ENCODE data around the gene RGS10. TPM values are rescaled to one million over a fixed set of nuclear protein-coding genes. Genes with fewer than 3 reads are reported as not detected.

Gene RGS10
- total RNA-seq, 2 donors from 2014 or later, result 4.3 to 7.5 TPM

DNA sequence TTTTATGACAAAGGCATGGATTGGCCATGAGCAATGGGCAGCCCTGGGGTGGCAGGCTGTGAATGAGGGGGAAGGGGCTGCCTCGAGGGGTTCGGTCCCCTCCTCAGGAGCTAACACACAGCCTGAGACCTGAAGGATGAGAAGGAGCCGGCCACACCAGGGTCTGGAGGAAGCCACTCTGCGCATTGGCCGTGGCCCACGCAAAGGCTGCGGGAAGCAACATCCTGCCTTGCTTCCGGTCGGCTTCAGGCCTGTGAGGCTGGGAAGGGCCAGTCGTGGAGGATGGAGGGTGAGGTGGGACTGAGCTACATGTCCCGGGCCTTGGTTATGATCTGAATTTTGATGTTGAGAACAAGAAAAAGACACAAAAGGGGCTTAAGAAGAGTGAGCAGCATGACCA, 49.4 kb downstream of the RGS10 start:
- Histone ChIP-seq H3K9me3 (ENCODE audit: control insufficient read depth, low read length) (no peaks in the 10 kb centered on the region), H3K36me3 (ENCODE audit: control insufficient read depth, insufficient read depth, low read length) (no peaks in the 10 kb centered on the region), H3K4me3 (ENCODE audit: low read length) (no peak overlapping the region), H3K4me1 (ENCODE audit: control insufficient read depth, insufficient read depth, low read length) (no peaks in the 10 kb centered on the region), H3K27me3 (ENCODE audit: control insufficient read depth, insufficient read depth, low read length, poor library complexity, severe bottlenecking) (no peaks in the 10 kb centered on the region), H3K27ac (ENCODE audit: low read depth, low read length) (no peak overlapping the region), H3K9ac (ENCODE audit: extremely low read depth, low read length, poor library complexity, severe bottlenecking) (no peak overlapping the region)
- TF ChIP-seq, protein P1, sequence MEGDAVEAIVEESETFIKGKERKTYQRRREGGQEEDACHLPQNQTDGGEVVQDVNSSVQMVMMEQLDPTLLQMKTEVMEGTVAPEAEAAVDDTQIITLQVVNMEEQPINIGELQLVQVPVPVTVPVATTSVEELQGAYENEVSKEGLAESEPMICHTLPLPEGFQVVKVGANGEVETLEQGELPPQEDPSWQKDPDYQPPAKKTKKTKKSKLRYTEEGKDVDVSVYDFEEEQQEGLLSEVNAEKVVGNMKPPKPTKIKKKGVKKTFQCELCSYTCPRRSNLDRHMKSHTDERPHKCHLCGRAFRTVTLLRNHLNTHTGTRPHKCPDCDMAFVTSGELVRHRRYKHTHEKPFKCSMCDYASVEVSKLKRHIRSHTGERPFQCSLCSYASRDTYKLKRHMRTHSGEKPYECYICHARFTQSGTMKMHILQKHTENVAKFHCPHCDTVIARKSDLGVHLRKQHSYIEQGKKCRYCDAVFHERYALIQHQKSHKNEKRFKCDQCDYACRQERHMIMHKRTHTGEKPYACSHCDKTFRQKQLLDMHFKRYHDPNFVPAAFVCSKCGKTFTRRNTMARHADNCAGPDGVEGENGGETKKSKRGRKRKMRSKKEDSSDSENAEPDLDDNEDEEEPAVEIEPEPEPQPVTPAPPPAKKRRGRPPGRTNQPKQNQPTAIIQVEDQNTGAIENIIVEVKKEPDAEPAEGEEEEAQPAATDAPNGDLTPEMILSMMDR (conservative IDR thresholded peaks at IDR 0.05), result no peak
- Mint-ChIP-seq H3K27me3 (ENCODE audit: insufficient read depth) (peaks cover 19% of the 10 kb centered on the region), H3K9me3 (no peaks in the 10 kb centered on the region), H3K27ac (no peak overlapping the region), H3K36me3 (ENCODE audit: low read depth) (no peaks in the 10 kb centered on the region), H3K4me1 (peaks cover 3% of the 10 kb centered on the region), H3K4me3 (no peak overlapping the region)
- WGBS, 2 experiments (ENCODE audit: insufficient coverage in 1 of 2, insufficient read length in 1 of 2), result 95% methylated on average over 9 to 11 of the region's 11 CpGs
- DNase-seq, result no peak

DNA sequence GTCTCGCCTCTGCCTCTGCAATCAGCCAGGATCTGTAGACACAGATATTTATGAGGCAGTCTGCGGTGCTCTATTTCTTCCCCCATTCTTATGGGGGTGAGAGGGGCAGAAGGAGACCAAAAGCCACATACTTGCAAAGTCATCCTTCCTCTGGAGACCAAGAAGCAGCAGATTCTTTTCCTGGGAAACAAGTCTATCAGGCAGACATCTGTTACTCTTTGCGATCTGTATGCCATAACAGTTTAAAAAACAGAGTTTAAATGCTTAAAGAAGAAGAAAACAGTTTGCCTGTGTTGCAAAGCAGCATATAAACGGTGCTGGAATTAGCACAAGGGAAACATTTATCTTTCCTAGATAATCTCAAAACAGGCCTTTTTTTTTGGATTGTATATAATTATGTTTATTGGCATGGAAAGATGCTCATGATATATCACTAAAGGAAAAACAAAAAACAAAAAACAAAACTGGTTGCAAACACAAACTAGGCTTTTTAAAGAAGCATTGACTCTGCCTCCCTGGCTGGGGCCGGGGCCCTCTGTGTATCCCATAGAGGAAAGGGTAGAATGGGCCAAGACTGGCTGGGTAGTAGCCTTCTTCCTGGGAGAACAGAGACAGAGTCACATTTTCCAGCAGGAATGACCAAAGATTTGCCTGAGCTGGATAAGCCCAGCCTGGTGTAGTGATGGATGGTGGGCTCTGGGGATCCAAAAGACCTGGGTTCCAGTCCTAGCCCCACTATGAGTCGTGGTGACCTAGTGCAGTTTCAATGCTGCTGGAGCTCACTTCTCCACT, 50.4 kb downstream of the RGS10 start:
- Mint-ChIP-seq H3K4me3 (no peak overlapping the region), H3K27ac (no peak overlapping the region), H3K4me1 (peaks cover 3% of the 10 kb centered on the region), H3K27me3 (ENCODE audit: insufficient read depth) (peaks cover 28% of the 10 kb centered on the region), H3K36me3 (ENCODE audit: low read depth) (no peaks in the 10 kb centered on the region), H3K9me3 (no peaks in the 10 kb centered on the region)
- 90 to 93% methylated on average over 3 to 6 of the region's 6 CpGs for WGBS, 2 experiments (ENCODE audit: insufficient coverage in 1 of 2, insufficient read length in 1 of 2)
- TF ChIP-seq, protein P1 (conservative IDR thresholded peaks at IDR 0.05), result no peak
- Histone ChIP-seq H3K27ac (ENCODE audit: low read depth, low read length) (no peak overlapping the region), H3K9ac (ENCODE audit: extremely low read depth, low read length, poor library complexity, severe bottlenecking) (no peak overlapping the region), H3K4me1 (ENCODE audit: control insufficient read depth, insufficient read depth, low read length) (no peaks in the 10 kb centered on the region), H3K27me3 (ENCODE audit: control insufficient read depth, insufficient read depth, low read length, poor library complexity, severe bottlenecking) (no peaks in the 10 kb centered on the region), H3K4me3 (ENCODE audit: low read length) (no peak overlapping the region), H3K9me3 (ENCODE audit: control insufficient read depth, low read length) (no peaks in the 10 kb centered on the region), H3K36me3 (ENCODE audit: control insufficient read depth, insufficient read depth, low read length) (no peaks in the 10 kb centered on the region)
- DNase-seq, result no peak

DNA sequence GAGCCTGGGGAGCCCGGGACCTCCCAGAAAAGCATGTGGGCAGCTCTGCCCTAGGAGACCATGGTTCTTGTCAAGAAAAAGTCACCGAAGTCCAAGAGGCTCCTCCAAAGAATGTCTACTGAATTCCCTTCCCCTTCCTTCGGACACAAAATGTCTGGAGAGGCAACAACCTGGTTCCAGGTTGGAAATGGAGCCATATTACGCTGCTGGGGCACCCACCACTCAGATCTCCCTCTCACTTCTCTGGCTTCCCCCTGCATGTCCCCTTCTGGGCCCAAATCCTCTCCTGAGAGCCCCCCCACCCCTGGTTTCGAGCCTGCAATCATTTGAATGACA, 52.6 kb downstream of the RGS10 start:
- Mint-ChIP-seq H3K9me3 (no peaks in the 10 kb centered on the region), H3K4me1 (no peaks in the 10 kb centered on the region), H3K27me3 (ENCODE audit: insufficient read depth) (peaks cover 33% of the 10 kb centered on the region), H3K4me3 (peak overlapping the region; percentile 48), H3K36me3 (ENCODE audit: low read depth) (no peaks in the 10 kb centered on the region), H3K27ac (no peak overlapping the region)
- H3K9ac ChIP-seq (ENCODE audit: extremely low read depth, low read length, poor library complexity, severe bottlenecking), result no peak overlapping the region
- TF ChIP-seq, protein P1 (conservative IDR thresholded peaks at IDR 0.05), result no peak
- no peak overlapping the region for H3K4me3 ChIP-seq (ENCODE audit: low read length)
- 28 to 74% methylated on average over 2 to 5 of the region's 5 CpGs for WGBS, 2 experiments (ENCODE audit: insufficient coverage in 1 of 2, insufficient read length in 1 of 2)
- no peaks in the 10 kb centered on the region for H3K27me3 ChIP-seq (ENCODE audit: control insufficient read depth, insufficient read depth, low read length, poor library complexity, severe bottlenecking)
- DNase-seq, result no peak
- no peaks in the 10 kb centered on the region for H3K4me1 ChIP-seq (ENCODE audit: control insufficient read depth, insufficient read depth, low read length)
- no peaks in the 10 kb centered on the region for H3K36me3 ChIP-seq (ENCODE audit: control insufficient read depth, insufficient read depth, low read length)
- no peak overlapping the region for H3K27ac ChIP-seq (ENCODE audit: low read depth, low read length)
- no peaks in the 10 kb centered on the region for H3K9me3 ChIP-seq (ENCODE audit: control insufficient read depth, low read length)

All from endodermal cell (in vitro differentiated cells).